Measurements from ENCODE around the gene VAMP5. TPM values are rescaled to one million over a fixed set of nuclear protein-coding genes. Genes with fewer than 3 reads are reported as not detected.

VAMP5 gene
- total RNA-seq, 1 donor from 2014 or later = 296 TPM

- Mint-ChIP-seq H3K4me3 (ENCODE audit: unreplicated experiment) (no peak overlapping the region), H3K27ac (ENCODE audit: unreplicated experiment) (no peak overlapping the region), H3K27me3 (ENCODE audit: unreplicated experiment) (no peaks in the 10 kb centered on the region), H3K9me3 (ENCODE audit: unreplicated experiment) (no peaks in the 10 kb centered on the region), H3K4me1 (ENCODE audit: unreplicated experiment) (no peaks in the 10 kb centered on the region), H3K36me3 (ENCODE audit: low read depth, unreplicated experiment) (peaks cover 44% of the 10 kb centered on the region)
- no peak for TF ChIP-seq CTCF (IDR thresholded peaks at IDR 0.05; ENCODE audit: unreplicated experiment)
- DNase-seq (ENCODE audit: low spot score) = no peak
Measured at GRCh38 chr2:85635011-85635410, 50.8 kb downstream of the VAMP5 start.

- DNase-seq (ENCODE audit: low spot score) = no peak
- Mint-ChIP-seq H3K9me3 (ENCODE audit: unreplicated experiment) (no peaks in the 10 kb centered on the region), H3K27ac (ENCODE audit: unreplicated experiment) (peak overlapping the region; percentile 0), H3K4me1 (ENCODE audit: unreplicated experiment) (no peaks in the 10 kb centered on the region), H3K4me3 (ENCODE audit: unreplicated experiment) (peak overlapping the region; percentile 4), H3K27me3 (ENCODE audit: unreplicated experiment) (no peaks in the 10 kb centered on the region), H3K36me3 (ENCODE audit: low read depth, unreplicated experiment) (peaks cover 40% of the 10 kb centered on the region)
- TF ChIP-seq CTCF (IDR thresholded peaks at IDR 0.05; ENCODE audit: unreplicated experiment) = no peak
Measured at GRCh38 chr2:85635636-85636035, 51.4 kb downstream of the VAMP5 start.

- no peaks in the 10 kb centered on the region for H3K9me3 Mint-ChIP-seq (ENCODE audit: unreplicated experiment)
- peaks cover 2% of the 10 kb centered on the region for H3K4me1 Mint-ChIP-seq (ENCODE audit: unreplicated experiment)
Measured at GRCh38 chr2:85642725-85643124, 58.5 kb downstream of the VAMP5 start.

More at GRCh38 chr2:85642725-85643124, 58.5 kb downstream of the VAMP5 start:
- no peaks in the 10 kb centered on the region for H3K27me3 Mint-ChIP-seq (ENCODE audit: unreplicated experiment)
- TF ChIP-seq CTCF (IDR thresholded peaks at IDR 0.05; ENCODE audit: unreplicated experiment) = no peak
- peaks cover 43% of the 10 kb centered on the region for H3K36me3 Mint-ChIP-seq (ENCODE audit: low read depth, unreplicated experiment)
- no peak overlapping the region for H3K27ac Mint-ChIP-seq (ENCODE audit: unreplicated experiment)
- H3K4me3 Mint-ChIP-seq (ENCODE audit: unreplicated experiment) = no peak overlapping the region
- DNase-seq (ENCODE audit: low spot score) = no peak

Other genes starting within 250 kb of the VAMP5 start
- gene RETSAT, start 229.9 kb upstream of the VAMP5 start, total RNA-seq (ENCODE audit: unreplicated experiment) = 37.0 TPM
- gene ELMOD3, start 229.7 kb upstream of the VAMP5 start, total RNA-seq (ENCODE audit: unreplicated experiment) = 15.9 TPM
- 76.4 TPM for gene CAPG, start 174.1 kb upstream of the VAMP5 start, total RNA-seq (ENCODE audit: unreplicated experiment)
- 0.33 TPM for gene SH2D6, start 165.7 kb upstream of the VAMP5 start, total RNA-seq (ENCODE audit: unreplicated experiment)
- 151 TPM for gene MAT2A, start 45.3 kb upstream of the VAMP5 start, total RNA-seq (ENCODE audit: unreplicated experiment)
- gene GGCX, start 22.9 kb upstream of the VAMP5 start, total RNA-seq (ENCODE audit: unreplicated experiment) = 145 TPM
- 225 TPM for gene VAMP8, start 6.8 kb upstream of the VAMP5 start, total RNA-seq (ENCODE audit: unreplicated experiment)
- gene RNF181, start 11.3 kb downstream of the VAMP5 start, total RNA-seq (ENCODE audit: unreplicated experiment) = 155 TPM
- gene TMEM150A, start 18.3 kb downstream of the VAMP5 start, total RNA-seq (ENCODE audit: unreplicated experiment) = 42.4 TPM
- gene C2orf68, start 27.6 kb downstream of the VAMP5 start, total RNA-seq (ENCODE audit: unreplicated experiment) = 47.5 TPM
- 64.0 TPM for gene USP39, start 31.8 kb downstream of the VAMP5 start, total RNA-seq (ENCODE audit: unreplicated experiment)
- gene SFTPB, start 83.8 kb downstream of the VAMP5 start, total RNA-seq (ENCODE audit: unreplicated experiment) = not detected
- not detected for gene GNLY, start 109.9 kb downstream of the VAMP5 start, total RNA-seq (ENCODE audit: unreplicated experiment)
- gene ATOH8, start 169.6 kb downstream of the VAMP5 start, total RNA-seq (ENCODE audit: unreplicated experiment) = 1.8 TPM

All from endothelial cell (in vitro differentiated cells).